ENCODE results near the gene ANO6. TPM values are rescaled to one million over a fixed set of nuclear protein-coding genes. Genes with fewer than 3 reads are reported as not detected.
"Not testable (repeated sequence)": the region's sequence is repeated elsewhere in the genome, so short reads cannot be mapped to it uniquely, and the experiment has no call there.

The ANO6 gene
- total and polyA plus RNA-seq, 8 donors, result 4.4 to 78.8 (median 21.9) TPM

GRCh38 chr12:45232756-45233372, 17.0 kb downstream of the ANO6 start:
- intact Hi-C loops (cut with DNase I; ENCODE audit: low total_unique reads), result no loop called here
- peaks cover 17 to 53% (median 44%) of the 10 kb centered on the region in 4 donors for H3K4me1 ChIP-seq
- peak; percentile 27 to 48 for DNase-seq

GRCh38 chr12:45234139-45234865, 18.4 kb downstream of the ANO6 start:
- no peaks in the 10 kb centered on the region for H3K36me3 ChIP-seq
- H3K4me3 ChIP-seq, result no peak overlapping the region
- DNase-seq, result peak in 1 of 2 donors; percentile 89
- peak overlapping the region in 4 of 5 donors; percentile 76 to 85 (median 84) for H3K27ac ChIP-seq
- intact Hi-C loops (cut with DNase I; ENCODE audit: low total_unique reads), result no loop called here
- TF ChIP-seq POLR2AphosphoS5 (IDR thresholded peaks at IDR 0.05) (peak in 2 of 3 donors; percentile 12 to 72), CTCF (IDR thresholded peaks at IDR 0.05) (no peak)
- H3K9me3 ChIP-seq, result no peaks in the 10 kb centered on the region
- peaks cover 17 to 53% (median 44%) of the 10 kb centered on the region in 4 donors for H3K4me1 ChIP-seq
- 19 to 28% (median 27%) methylated on average over 4 of the region's 4 CpGs for WGBS, 5 donors
- H3K27me3 ChIP-seq, result no peaks in the 10 kb centered on the region

More at GRCh38 chr12:45232756-45233372, 17.0 kb downstream of the ANO6 start:
- Histone ChIP-seq H3K36me3 (no peaks in the 10 kb centered on the region), H3K9me3 (no peaks in the 10 kb centered on the region), H3K27me3 (no peaks in the 10 kb centered on the region), H3K27ac (peak overlapping the region; percentile 63 to 85 (median 83)), H3K4me3 (no peak overlapping the region)
- TF ChIP-seq POLR2AphosphoS5 (IDR thresholded peaks at IDR 0.05), result peak in 2 of 3 donors; percentile 22 to 87
- TF ChIP-seq EP300 (IDR thresholded peaks at IDR 0.05), result peak; percentile 18
- no peak for TF ChIP-seq POLR2A (IDR thresholded peaks at IDR 0.05)
- no peak for TF ChIP-seq CTCF (IDR thresholded peaks at IDR 0.05)
- 38 to 57% (median 53%) methylated on average over 6 of the region's 6 CpGs for WGBS, 5 donors

GRCh38 chr12:45235087-45236025, 19.5 kb downstream of the ANO6 start:
- TF ChIP-seq POLR2AphosphoS5 (IDR thresholded peaks at IDR 0.05), result peak in 1 of 3 donors; percentile 58
- no peak for TF ChIP-seq EP300 (IDR thresholded peaks at IDR 0.05)
- Histone ChIP-seq H3K36me3 (no peaks in the 10 kb centered on the region), H3K9me3 (no peaks in the 10 kb centered on the region), H3K27ac (peak overlapping the region; percentile 30 to 85 (median 83)), H3K4me1 (peaks cover 17 to 53% (median 44%) of the 10 kb centered on the region in 4 donors), H3K27me3 (no peaks in the 10 kb centered on the region), H3K4me3 (no peak overlapping the region)
- intact Hi-C loops (cut with DNase I; ENCODE audit: low total_unique reads), result no loop called here
- DNase-seq, result peak in 1 of 2 donors; percentile 38
- WGBS, 5 donors, result 46 to 67% (median 61%) methylated on average over 4 of the region's 4 CpGs

- H3K9me3 ChIP-seq; H3K4me3 ChIP-seq; DNase-seq; H3K36me3 ChIP-seq; H3K27me3 ChIP-seq; intact Hi-C loops (cut with DNase I; ENCODE audit: low total_unique reads): not testable (repeated sequence)
- Histone ChIP-seq H3K4me1 (peaks cover 17 to 49% (median 43%) of the 10 kb centered on the region in 4 donors), H3K27ac (peak overlapping the region in 4 of 5 donors; percentile 76 to 85 (median 84))
- WGBS, 5 donors, result 36 to 100% (median 95%) methylated on average over 1 to 2 of the region's 2 CpGs
Observed at GRCh38 chr12:45236383-45236782, 20.5 kb downstream of the ANO6 start.

- Histone ChIP-seq H3K4me3 (no peak overlapping the region), H3K9me3 (no peaks in the 10 kb centered on the region), H3K36me3 (no peaks in the 10 kb centered on the region), H3K27ac (no peak overlapping the region), H3K27me3 (no peaks in the 10 kb centered on the region), H3K4me1 (peaks cover 0 to 34% (median 14%) of the 10 kb centered on the region in 4 donors)
- intact Hi-C loops (cut with DNase I; ENCODE audit: low total_unique reads), result no loop called here
- 70 to 92% (median 83%) methylated on average over 10 to 11 of the region's 11 CpGs for WGBS, 5 donors
- TF ChIP-seq POLR2A (IDR thresholded peaks at IDR 0.05), result no peak
- TF ChIP-seq POLR2AphosphoS5 (IDR thresholded peaks at IDR 0.05), result no peak
- TF ChIP-seq EP300 (IDR thresholded peaks at IDR 0.05), result no peak
- TF ChIP-seq CTCF (IDR thresholded peaks at IDR 0.05), result no peak
- no peak for DNase-seq
Observed at GRCh38 chr12:45242180-45242579, 26.3 kb downstream of the ANO6 start.
